Adipocyte (in vitro differentiated cells): ENCODE data around the gene RPL37A.
A peak's percentile ranks its signal among the peaks of the same experiment; 100 is the strongest.

Source experiments
- DNase-seq: peaks from one replicate; pipeline ENCODE4 v3.0.0-alpha.2; 2015; ENCODE audit warnings: low read depth
- H3K27me3 ChIP-seq: replicated peaks from 2 replicates; pipeline ENCODE4 v1.7.0; 2013; ENCODE audit warnings: mild to moderate bottlenecking, low read length, moderate library complexity; ENCODE audit not compliant: control insufficient read depth, insufficient read depth
- H3K36me3 ChIP-seq: 2 replicates; pipeline ENCODE4 v1.7.0; 2013; ENCODE audit warnings: low read length, mild to moderate bottlenecking, moderate library complexity; ENCODE audit not compliant: control insufficient read depth, insufficient read depth, severe bottlenecking
- H3K4me1 ChIP-seq: 2 replicates; pipeline ENCODE4 v1.7.0; 2013; ENCODE audit warnings: mild to moderate bottlenecking, low read length, moderate library complexity; ENCODE audit not compliant: control insufficient read depth, insufficient read depth
- H3K4me3 ChIP-seq: 2 replicates; pipeline ENCODE4 v1.7.0; 2013; ENCODE audit warnings: mild to moderate bottlenecking, low read length, moderate library complexity
- H3K9ac ChIP-seq: 2 replicates; pipeline ENCODE4 v1.7.0; 2013; ENCODE audit warnings: mild to moderate bottlenecking, low read length, moderate library complexity
- H3K9me3 ChIP-seq: 2 replicates; pipeline ENCODE4 v1.7.0; 2013; ENCODE audit warnings: mild to moderate bottlenecking, low read length, moderate library complexity; ENCODE audit not compliant: control insufficient read depth

RPL37A gene

GRCh38 chr2:216490061-216490460, 8.6 kb upstream of the RPL37A start:
- peak overlapping the region; percentile 2 for H3K4me3 ChIP-seq
- H3K36me3 ChIP-seq: no peaks in the 10 kb centered on the region
- peak overlapping the region; percentile 6 for H3K9ac ChIP-seq
- H3K4me1 ChIP-seq: peaks cover 26% of the 10 kb centered on the region
- no peaks in the 10 kb centered on the region for H3K9me3 ChIP-seq
- no peaks in the 10 kb centered on the region for H3K27me3 ChIP-seq
- peak; percentile 79 for DNase-seq

- Histone ChIP-seq H3K27me3 (no peaks in the 10 kb centered on the region), H3K9ac (no peak overlapping the region), H3K4me1 (peaks cover 41% of the 10 kb centered on the region), H3K9me3 (no peaks in the 10 kb centered on the region), H3K36me3 (no peaks in the 10 kb centered on the region), H3K4me3 (no peak overlapping the region)
- no peak for DNase-seq
Observed at GRCh38 chr2:216491793-216492596, 6.6 kb upstream of the RPL37A start.

- Histone ChIP-seq H3K4me1 (peaks cover 46% of the 10 kb centered on the region), H3K36me3 (no peaks in the 10 kb centered on the region), H3K9ac (peak overlapping the region; percentile 3), H3K4me3 (no peak overlapping the region), H3K27me3 (no peaks in the 10 kb centered on the region), H3K9me3 (no peaks in the 10 kb centered on the region)
- peak; percentile 67 for DNase-seq
Observed at GRCh38 chr2:216492597-216493333, 5.9 kb upstream of the RPL37A start.

GRCh38 chr2:216493334-216493685, 5.3 kb upstream of the RPL37A start:
- DNase-seq: no peak
- peaks cover 50% of the 10 kb centered on the region for H3K4me1 ChIP-seq
- peak overlapping the region; percentile 3 for H3K9ac ChIP-seq
- no peaks in the 10 kb centered on the region for H3K9me3 ChIP-seq
- no peaks in the 10 kb centered on the region for H3K36me3 ChIP-seq
- H3K27me3 ChIP-seq: no peaks in the 10 kb centered on the region
- H3K4me3 ChIP-seq: no peak overlapping the region

- H3K4me3 ChIP-seq: no peak overlapping the region
Observed at GRCh38 chr2:216495656-216496055, 3.0 kb upstream of the RPL37A start.

DNA sequence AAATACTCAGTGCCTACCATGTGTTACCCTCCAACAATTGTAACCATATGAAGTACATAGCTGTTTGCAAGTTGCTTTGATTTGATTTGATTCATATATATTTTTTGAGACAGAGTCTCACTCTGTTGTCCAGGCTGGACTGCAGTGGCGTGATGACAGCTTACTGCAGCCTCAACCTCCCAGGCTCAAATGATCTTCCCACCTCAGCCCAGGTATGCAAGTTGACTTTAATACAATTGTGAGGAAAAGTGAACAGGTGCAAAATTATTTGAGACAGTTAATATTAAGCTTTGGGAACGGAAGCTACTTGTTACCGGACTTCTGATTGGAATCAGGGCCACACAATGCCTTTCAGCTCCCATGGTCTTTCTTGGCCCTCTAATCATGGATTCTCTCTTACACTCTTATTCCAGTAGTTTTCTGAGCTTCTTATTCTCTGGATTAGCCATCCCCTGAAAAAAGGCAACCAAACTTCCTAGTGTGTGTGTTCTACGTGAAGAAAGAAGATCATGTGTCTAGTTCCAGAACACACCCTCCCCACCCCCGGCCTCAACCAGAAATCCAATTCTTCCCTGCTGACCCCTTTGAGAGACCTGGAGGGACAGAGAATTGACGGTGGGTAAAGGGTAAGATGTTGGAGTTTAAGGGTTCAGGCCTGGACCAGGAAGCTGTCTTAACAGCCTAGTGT, 1.1 kb upstream of the RPL37A start:
- peak overlapping the region; percentile 95 for H3K4me3 ChIP-seq
- DNase-seq: no peak
- no peaks in the 10 kb centered on the region for H3K9me3 ChIP-seq
- H3K4me1 ChIP-seq: peaks cover 55% of the 10 kb centered on the region
- peak overlapping the region; percentile 99 for H3K9ac ChIP-seq
- H3K27me3 ChIP-seq: no peaks in the 10 kb centered on the region
- peaks cover 31% of the 10 kb centered on the region for H3K36me3 ChIP-seq

More at GRCh38 chr2:216495656-216496055, 3.0 kb upstream of the RPL37A start:
- peaks cover 12% of the 10 kb centered on the region for H3K36me3 ChIP-seq
- H3K27me3 ChIP-seq: no peaks in the 10 kb centered on the region
- DNase-seq: peak; percentile 57
- H3K4me1 ChIP-seq: peaks cover 54% of the 10 kb centered on the region
- peak overlapping the region; percentile 46 for H3K9ac ChIP-seq
- no peaks in the 10 kb centered on the region for H3K9me3 ChIP-seq

GRCh38 chr2:216498070-216498378, 620 bp upstream of the RPL37A start:
- Histone ChIP-seq H3K27me3 (no peaks in the 10 kb centered on the region), H3K9me3 (no peaks in the 10 kb centered on the region), H3K9ac (peak overlapping the region; percentile 99), H3K36me3 (peaks cover 36% of the 10 kb centered on the region), H3K4me3 (peak overlapping the region; percentile 95), H3K4me1 (peaks cover 56% of the 10 kb centered on the region)
- no peak for DNase-seq

DNA sequence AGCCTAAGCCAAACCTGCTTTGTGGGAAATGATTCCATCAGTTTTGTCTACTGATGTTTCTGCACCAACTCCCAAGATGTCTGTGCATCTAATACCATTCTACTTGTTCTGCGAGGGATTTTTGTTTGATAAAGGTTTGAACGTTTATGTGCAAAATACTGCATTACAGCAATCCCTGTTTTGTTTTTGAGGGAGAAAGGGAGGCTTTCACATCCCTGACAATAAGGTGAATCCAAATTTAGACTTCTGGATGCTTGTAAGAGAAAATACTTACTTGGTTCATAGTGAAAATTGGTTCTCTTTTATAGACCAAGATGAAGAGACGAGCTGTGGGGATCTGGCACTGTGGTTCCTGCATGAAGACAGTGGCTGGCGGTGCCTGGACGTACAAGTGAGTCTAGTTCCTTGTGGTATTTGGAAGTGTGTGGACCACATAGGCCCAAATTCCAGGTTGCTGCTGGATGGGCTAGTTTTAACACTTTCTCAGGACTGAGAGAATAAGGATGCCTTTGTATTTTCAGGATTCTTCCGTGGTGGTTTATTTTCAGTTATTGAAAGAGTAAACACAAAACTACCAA, 1.1 kb downstream of the RPL37A start:
- Histone ChIP-seq H3K9ac (peak overlapping the region; percentile 99), H3K27me3 (no peaks in the 10 kb centered on the region), H3K4me3 (peak overlapping the region; percentile 95), H3K9me3 (no peaks in the 10 kb centered on the region), H3K36me3 (peaks cover 53% of the 10 kb centered on the region), H3K4me1 (peaks cover 52% of the 10 kb centered on the region)
- DNase-seq: no peak

DNA sequence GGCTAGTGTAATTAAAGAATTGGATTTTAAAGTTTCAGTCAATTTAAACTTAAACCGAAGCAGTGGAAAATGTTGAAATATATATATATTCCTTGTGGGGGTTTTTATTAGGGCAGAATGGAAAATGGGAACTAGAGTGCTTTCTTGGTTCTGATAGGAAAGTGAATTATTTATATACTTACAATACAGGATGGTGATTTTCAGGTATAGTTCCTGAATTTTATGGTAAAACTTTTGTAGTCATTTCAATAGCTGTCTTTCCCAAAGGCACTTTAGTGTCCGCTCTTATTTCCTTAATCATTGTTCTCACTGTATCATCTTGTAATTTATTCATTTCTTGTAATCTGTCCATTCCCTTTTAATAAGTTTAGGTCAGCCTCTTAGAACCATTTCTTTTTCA, 1.9 kb downstream of the RPL37A start:
- Histone ChIP-seq H3K36me3 (peaks cover 61% of the 10 kb centered on the region), H3K9ac (peak overlapping the region; percentile 99)
- no peak for DNase-seq

DNA sequence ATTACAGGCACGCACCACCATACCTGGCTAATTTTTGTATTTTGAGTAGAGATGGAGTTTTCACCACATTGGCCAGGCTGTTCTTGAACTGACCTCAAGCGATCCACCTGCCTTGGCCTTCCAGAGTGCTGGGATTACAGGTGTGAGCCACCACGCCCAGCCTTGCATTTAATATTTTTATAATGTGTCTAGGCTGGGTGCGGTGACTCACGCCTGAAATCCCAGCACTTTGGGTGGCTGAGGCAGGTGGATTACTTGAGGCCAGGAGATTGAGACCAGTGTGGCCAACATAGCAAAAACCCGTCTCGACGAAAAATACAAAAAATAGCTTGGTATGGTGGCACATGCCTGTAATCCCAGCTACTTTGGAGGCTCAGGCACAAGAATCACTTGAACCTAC, 3.2 kb downstream of the RPL37A start:
- Histone ChIP-seq H3K4me1 (peaks cover 44% of the 10 kb centered on the region), H3K27me3 (no peaks in the 10 kb centered on the region), H3K4me3 (no peak overlapping the region), H3K36me3 (peaks cover 74% of the 10 kb centered on the region), H3K9ac (peak overlapping the region; percentile 10), H3K9me3 (no peaks in the 10 kb centered on the region)
- no peak for DNase-seq

More for the DNA sequence above, 1.9 kb downstream of the RPL37A start:
- H3K9me3 ChIP-seq: no peaks in the 10 kb centered on the region
- peaks cover 48% of the 10 kb centered on the region for H3K4me1 ChIP-seq
- H3K4me3 ChIP-seq: peak overlapping the region; percentile 95
- no peaks in the 10 kb centered on the region for H3K27me3 ChIP-seq
